HepG2 (cell line): Measurements from ENCODE around the gene MRPL43. TPM values are rescaled to one million over a fixed set of nuclear protein-coding genes. Genes with fewer than 3 reads are reported as not detected.

Experiments used
- ATAC-seq: fragments of 200-7000 bp; cut with Tn5 transposase; 3 replicates; pipeline ENCODE4 v1.9.1; 2020; ENCODE audit warnings: mild to moderate bottlenecking, moderate library complexity
- BruUV-seq: library from RNA; stranded (reverse); fragments of 400-500 nt; replicated peaks from 2 replicates; lab custom pipeline; 2021; lab: Mats Ljungman, UMichigan
- CTCF ChIA-PET: fragments of 300-600 bp; formaldehyde crosslinking; extraction: SDS; loops from one replicate; lab custom pipeline; 2021; ENCODE audit warnings: low total read pairs, inconsistent platforms, low intra/inter-chr PET ratio; lab: Yijun Ruan, JAX
- POLR2A ChIA-PET: fragments of 350-600 bp; sonication (Branson Sonifier 250); formaldehyde crosslinking; loops from one replicate; lab custom pipeline; 2020; ENCODE audit warnings: antibody characterized with exemption, inconsistent platforms; lab: Yijun Ruan, JAX
- DNase-seq: peaks from one replicate; pipeline ENCODE4 v3.0.0-alpha.2; 2015; ENCODE audit warnings: low spot score
- FAIRE-seq: peaks from 3 replicates; lab custom pipeline; 2011; peaks lifted over from hg19 to GRCh38; lab: Jason Lieb, UNC
- H2AFZ ChIP-seq: one replicate; pipeline ENCODE4 v1.6.1; 2011; ENCODE audit warnings: low read length, inconsistent platforms
- H3K27ac ChIP-seq: fragments of 300-600 bp; 3 replicates; pipeline ENCODE4 v1.8.0; 2011; ENCODE audit warnings: mixed run types, mild to moderate bottlenecking, mixed read lengths, low read length, inconsistent platforms; ENCODE audit not compliant: insufficient read depth; ENCODE audit errors: extremely low read length
- H3K27me3 ChIP-seq, 2 experiments: fragments of 200-600 bp in 1 of 2; 2 replicates in 1 of 2; 3 replicates in 1 of 2; pipeline versions ENCODE4 v1.6.0 to v1.8.0; 2011; ENCODE audit warnings: low read length in 2 of 2, mild to moderate bottlenecking in 2 of 2, moderate library complexity in 2 of 2, inconsistent platforms in 1 of 2; ENCODE audit not compliant: insufficient read depth in 2 of 2, control insufficient read depth in 1 of 2
- H3K36me3 ChIP-seq, 2 experiments: fragments of 200-600 bp in 1 of 2; replicated peaks in 1 of 2; 2 replicates in 1 of 2; 3 replicates in 1 of 2; pipeline versions ENCODE4 v1.5.1 to v1.8.0; 2011; ENCODE audit warnings: low read length in 2 of 2, inconsistent platforms in 1 of 2; ENCODE audit not compliant: insufficient read depth in 2 of 2, control insufficient read depth in 1 of 2
- H3K4me1 ChIP-seq: 2 replicates; pipeline ENCODE4 v1.5.1; 2012; ENCODE audit warnings: low read length, inconsistent platforms; ENCODE audit not compliant: insufficient read depth
- H3K4me2 ChIP-seq: 2 replicates; pipeline ENCODE4 v1.6.0; 2011; ENCODE audit warnings: low read depth, low read length, inconsistent platforms
- H3K4me3 ChIP-seq, 3 experiments: fragments of 200-600 bp in 1 of 3; sonication (generic), shearing (Covaris generic) in 1 of 3; replicated peaks in 1 of 3; 2 replicates each; pipeline ENCODE4 v1.5.1; 2011 to 2016; ENCODE audit warnings: low read length in 3 of 3, inconsistent platforms in 2 of 3, low read depth in 2 of 3, mild to moderate bottlenecking in 2 of 3, control low read depth in 1 of 3, mixed read lengths in 1 of 3; ENCODE audit not compliant: insufficient read depth in 1 of 3
- H3K79me2 ChIP-seq: one replicate; pipeline ENCODE4 v1.6.1; 2011; ENCODE audit warnings: low read length, inconsistent platforms; ENCODE audit not compliant: insufficient read depth
- H3K9ac ChIP-seq: 2 replicates; pipeline ENCODE4 v1.6.0; 2011; ENCODE audit warnings: mild to moderate bottlenecking, low read depth, low read length, inconsistent platforms; ENCODE audit not compliant: insufficient read depth
- H3K9me3 ChIP-seq: 2 replicates; pipeline ENCODE4 v1.5.1; 2012; ENCODE audit warnings: mild to moderate bottlenecking, low read length
- H4K20me1 ChIP-seq: 2 replicates; pipeline ENCODE4 v1.6.0; 2011; ENCODE audit warnings: inconsistent platforms, mild to moderate bottlenecking, low read length, moderate library complexity; ENCODE audit not compliant: insufficient read depth
- AHR ChIP-seq: IDR thresholded peaks from 2 replicates; pipeline ENCODE4 v1.6.1; 2018; ENCODE audit warnings: missing genetic modification reagents, missing compliant biosample characterization
- DPF2 ChIP-seq: sonication (generic); formaldehyde crosslinking; IDR thresholded peaks from 2 replicates; pipeline ENCODE4 v1.4.0; 2020; ENCODE audit warnings: mild to moderate bottlenecking, low read depth, missing genetic modification reagents, borderline replicate concordance
- DRAP1 ChIP-seq: IDR thresholded peaks from 2 replicates; pipeline ENCODE4 v1.6.1; 2016; ENCODE audit warnings: missing genetic modification reagents, missing compliant biosample characterization
- FOXP4 ChIP-seq: sonication (generic); formaldehyde crosslinking; IDR thresholded peaks from 2 replicates; pipeline ENCODE4 v1.4.0; 2020; ENCODE audit warnings: missing genetic modification reagents
- ISL2 ChIP-seq: sonication (generic); formaldehyde crosslinking; IDR thresholded peaks from 2 replicates; pipeline ENCODE4 v1.5.0; 2020; ENCODE audit warnings: missing genetic modification reagents
- KDM3A ChIP-seq: IDR thresholded peaks from 2 replicates; pipeline ENCODE4 v1.6.1; 2018; ENCODE audit warnings: low read depth, missing compliant biosample characterization
- MXD3 ChIP-seq: IDR thresholded peaks from 2 replicates; pipeline ENCODE4 v1.6.1; 2016; ENCODE audit warnings: mild to moderate bottlenecking, missing biosample characterization, missing genetic modification reagents
- NFE2L2 ChIP-seq: fragments of 150-350 bp; IDR thresholded peaks from 2 replicates; pipeline ENCODE4 v1.6.1; 2014; ENCODE audit warnings: low read length
- NKX3-1 ChIP-seq: sonication (generic); formaldehyde crosslinking; IDR thresholded peaks from 2 replicates; pipeline ENCODE4 v1.5.0; 2020; ENCODE audit warnings: missing genetic modification reagents
- PAWR ChIP-seq: sonication (generic); formaldehyde crosslinking; IDR thresholded peaks from 2 replicates; pipeline ENCODE4 v1.4.0; 2020; ENCODE audit warnings: missing genetic modification reagents, mild to moderate bottlenecking, borderline replicate concordance
- PCBP1 ChIP-seq: fragments of 200-400 bp; formaldehyde crosslinking; IDR thresholded peaks from 2 replicates; pipeline ENCODE4 v1.6.1; 2017; ENCODE audit warnings: mild to moderate bottlenecking, low read depth, low read length, borderline replicate concordance
- SP140L ChIP-seq: sonication (generic); formaldehyde crosslinking; IDR thresholded peaks from 2 replicates; pipeline ENCODE4 v1.4.0; 2020; ENCODE audit warnings: missing genetic modification reagents, borderline replicate concordance
- U2AF2 ChIP-seq: fragments of 200-400 bp; formaldehyde crosslinking; IDR thresholded peaks from 2 replicates; pipeline ENCODE4 v1.6.1; 2017; ENCODE audit warnings: low read depth, mild to moderate bottlenecking, low read length
- ZFX ChIP-seq: sonication (generic); formaldehyde crosslinking; IDR thresholded peaks from 2 replicates; pipeline ENCODE4 v1.4.0; 2020; ENCODE audit warnings: mild to moderate bottlenecking, low read depth, missing genetic modification reagents, moderate library complexity
- ZFYVE20 ChIP-seq: sonication (generic); formaldehyde crosslinking; IDR thresholded peaks from 2 replicates; pipeline ENCODE4 v1.8.0; 2023; ENCODE audit warnings: low read depth, mild to moderate bottlenecking, moderate library complexity, missing genetic modification reagents, borderline replicate concordance
- ZNF296 ChIP-seq: sonication (generic); formaldehyde crosslinking; conservative IDR thresholded peaks from 2 replicates; pipeline ENCODE4 v1.5.0; 2020; ENCODE audit warnings: mild to moderate bottlenecking, missing genetic modification reagents
- ZNF710 ChIP-seq: sonication (generic); formaldehyde crosslinking; IDR thresholded peaks from 2 replicates; pipeline ENCODE4 v1.5.0; 2020; ENCODE audit warnings: mild to moderate bottlenecking, missing genetic modification reagents, borderline replicate concordance
- WGBS: methylation state at CpG from one replicate; pipeline ENCODE4 v1.1.6; 2017; ENCODE audit warnings: low lambda C conversion rate; 5-methylcytosine and 5-hydroxymethylcytosine counted together
- in situ Hi-C: cut with HindIII; loops from 2 replicates; pipeline ENCODE4 v1.10.0; 2017; ENCODE audit warnings: low pct_unique_long_range_greater_than_20kb; ENCODE audit not compliant: extremely low pct_ligation_motif_present
- intact Hi-C: fragments of 100-400 bp; cut with micrococcal nuclease; formaldehyde crosslinking; loops from one replicate; pipeline ENCODE4 v1.10.0; 2022; ENCODE audit not compliant: unreplicated experiment
- polyA plus RNA-seq, 8 experiments: library from polyadenylated mRNA; depleted of rRNA in 3 of 8; stranded (reverse) in 7 of 8; unstranded in 1 of 8; fragments of >200 nt; fragmentation: Illumina TruSeq in 4 of 8; extraction: Trizol in 4 of 8; gene quantifications; 2 replicates each; pipeline versions ENCODE4 v1.2.1 to v1.2.3, GENCODE V29; 2011 to 2016; ENCODE audit warnings: low read depth in 4 of 8, missing spikeins in 1 of 8, mixed read lengths in 1 of 8; ENCODE audit not compliant: insufficient read depth in 1 of 8
- total RNA-seq, 5 experiments: library from RNA; depleted of rRNA; stranded (reverse); fragments of >200 nt; fragmentation: Illumina TruSeq; extraction: Trizol; gene quantifications; 2 replicates each; pipeline ENCODE4 v1.2.3, GENCODE V29; 2016; ENCODE audit warnings: low read depth in 1 of 5

The MRPL43 gene
- total and polyA plus RNA-seq, 2 of the 13 experiments (the other 11 are each of a cell fraction or from before 2014, with no cell fraction given) = 71.0 to 73.7 TPM

GRCh38 chr10:100970076-100970913 lies 17.0 kb downstream of the MRPL43 start:
- BruUV-seq = TSS peak; percentile 36
- 2% methylated on average over 11 of the region's 13 CpGs for WGBS
- no peaks in the 10 kb centered on the region for H3K9me3 ChIP-seq
- H3K79me2 ChIP-seq = peaks cover 45% of the 10 kb centered on the region
- FAIRE-seq = no peak
- H4K20me1 ChIP-seq = no peaks in the 10 kb centered on the region
- H3K4me3 ChIP-seq = peak overlapping the region; percentile 84 to 96 (median 94)
- ATAC-seq = peak; percentile 34
- peaks cover 88% of the 10 kb centered on the region for H3K4me1 ChIP-seq
- no peak overlapping the region for H2AFZ ChIP-seq
- intact Hi-C loops (loop anchor here (2.0 kb wide), 1 partner anchor 43 kb away; no protein-coding TSS in a partner anchor), in situ Hi-C loops (no loop called here)
- peak; percentile 84 for DNase-seq
- peak overlapping the region; percentile 90 for H3K9ac ChIP-seq
- peaks cover 13 to 31% of the 10 kb centered on the region in 2 experiments for H3K36me3 ChIP-seq
- peak overlapping the region; percentile 96 for H3K27ac ChIP-seq
- ChIA-PET CTCF (interaction anchor here (0.9 to 1.5 kb wide), 4 partner anchors 15 to 43 kb away, joined by 3 to 5 read pairs (median 3); no protein-coding TSS in a partner anchor), POLR2A (interaction anchor here (0.7 to 12.6 kb wide), 13 partner anchors 12 to 597 kb away, joined by 3 to 277 read pairs (median 5); partner anchors contain the start of genes KAZALD1, LZTS2, MRPL43 and TWNK)
- peak overlapping the region; percentile 98 for H3K4me2 ChIP-seq
- H3K27me3 ChIP-seq = no peaks in the 10 kb centered on the region; a peak in 1 of 5 replicates
- TF ChIP-seq DRAP1 (CRISPR knock-in tag) (peak; percentile 81), U2AF2 (no peak), ZFX (CRISPR knock-in tag) (peak; percentile 9), NFE2L2 (no peak), FOXP4 (CRISPR knock-in tag) (peak; percentile 58), ISL2 (CRISPR knock-in tag) (peak; percentile 32; the same call in 1 of the 2 replicates), ZNF710 (CRISPR knock-in tag) (peak; percentile 81), ZFYVE20 (CRISPR knock-in tag) (0 out of 2 replicates have a peak, but pooled peaks have one; percentile 13), PAWR (CRISPR knock-in tag) (0 out of 2 replicates have a peak, but pooled peaks have one; percentile 3), ZNF296 (no peak), MXD3 (CRISPR knock-in tag) (no peak), AHR (CRISPR knock-in tag) (0 out of 2 replicates have a peak, but pooled peaks have one; percentile 27), SP140L (CRISPR knock-in tag) (no peak), NKX3-1 (no peak), DPF2 (CRISPR knock-in tag) (peak; percentile 17; the same call in 1 of the 2 replicates), KDM3A (CRISPR knock-in tag) (0 out of 2 replicates have a peak, but pooled peaks have one; percentile 8), PCBP1 (no peak)
